Vagina (tissue), 2 donors: ENCODE measurements around the gene FAM168B.
"Not testable (repeated sequence)": the region's sequence is repeated elsewhere in the genome, so short reads cannot be mapped to it uniquely, and the experiment has no call there.

Source experiments
- POLR2A ChIP-seq, 2 donors: fragments of 450-650 bp; IDR thresholded peaks; one replicate each; pipeline ENCODE4 v1.6.1; 2017; ENCODE audit warnings: antibody characterized with exemption in 2 of 2, mild to moderate bottlenecking in 2 of 2, moderate library complexity in 2 of 2
- POLR2AphosphoS5 ChIP-seq, 2 donors: sonication (generic); formaldehyde crosslinking; IDR thresholded peaks; one replicate each; pipeline ENCODE4 v1.9.0; 2017; ENCODE audit warnings: antibody characterized with exemption in 2 of 2, mild to moderate bottlenecking in 2 of 2, low read depth in 1 of 2; ENCODE audit not compliant: insufficient read depth in 1 of 2
- TF ChIP-seq, protein P1 (sequence below), 3 experiments: fragments of 450-650 bp in 2 of 3; fragments of 200-600 bp in 1 of 3; sonication (generic) in 1 of 3; IDR thresholded peaks; one replicate each; pipeline ENCODE4 v1.5.1; 2017 to 2019; ENCODE audit warnings: antibody characterized with exemption in 3 of 3, mild to moderate bottlenecking in 2 of 3, moderate library complexity in 2 of 3

- TF ChIP-seq, protein P1, sequence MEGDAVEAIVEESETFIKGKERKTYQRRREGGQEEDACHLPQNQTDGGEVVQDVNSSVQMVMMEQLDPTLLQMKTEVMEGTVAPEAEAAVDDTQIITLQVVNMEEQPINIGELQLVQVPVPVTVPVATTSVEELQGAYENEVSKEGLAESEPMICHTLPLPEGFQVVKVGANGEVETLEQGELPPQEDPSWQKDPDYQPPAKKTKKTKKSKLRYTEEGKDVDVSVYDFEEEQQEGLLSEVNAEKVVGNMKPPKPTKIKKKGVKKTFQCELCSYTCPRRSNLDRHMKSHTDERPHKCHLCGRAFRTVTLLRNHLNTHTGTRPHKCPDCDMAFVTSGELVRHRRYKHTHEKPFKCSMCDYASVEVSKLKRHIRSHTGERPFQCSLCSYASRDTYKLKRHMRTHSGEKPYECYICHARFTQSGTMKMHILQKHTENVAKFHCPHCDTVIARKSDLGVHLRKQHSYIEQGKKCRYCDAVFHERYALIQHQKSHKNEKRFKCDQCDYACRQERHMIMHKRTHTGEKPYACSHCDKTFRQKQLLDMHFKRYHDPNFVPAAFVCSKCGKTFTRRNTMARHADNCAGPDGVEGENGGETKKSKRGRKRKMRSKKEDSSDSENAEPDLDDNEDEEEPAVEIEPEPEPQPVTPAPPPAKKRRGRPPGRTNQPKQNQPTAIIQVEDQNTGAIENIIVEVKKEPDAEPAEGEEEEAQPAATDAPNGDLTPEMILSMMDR (IDR thresholded peaks at IDR 0.05): not testable (repeated sequence)
- TF ChIP-seq POLR2AphosphoS5 (IDR thresholded peaks at IDR 0.05; ENCODE audit: insufficient read depth in 1 of 2, low read depth in 1 of 2); POLR2A (IDR thresholded peaks at IDR 0.05): not testable (repeated sequence)
Measured at GRCh38 chr2:131068172-131068571, 25.1 kb downstream of the FAM168B start.
